ENCODE measurements around the gene IL1RAPL1.

- TF ChIP-seq GATA3 (IDR thresholded peaks at IDR 0.05; ENCODE audit: low read depth, low read length) = no peak
- no peak for TF ChIP-seq GATA2 (IDR thresholded peaks at IDR 0.05; ENCODE audit: low read depth, low read length)
Observed at GRCh38 chrX:29788991-29789699, 1201.9 kb downstream of the IL1RAPL1 start.
